RCC 7860 (cell line): Measurements from ENCODE around the gene PPM1H.
"Not testable (repeated sequence)": the region's sequence is repeated elsewhere in the genome, so short reads cannot be mapped to it uniquely, and the experiment has no call there.

ENCODE experiments used
- DNase-seq: peaks from one replicate; pipeline ENCODE4 v3.0.0-alpha.2; 2015; ENCODE audit warnings: low spot score
- FAIRE-seq: peaks from 2 replicates; lab custom pipeline; 2012; peaks lifted over from hg19 to GRCh38; lab: Jason Lieb, UNC

Gene PPM1H

DNA sequence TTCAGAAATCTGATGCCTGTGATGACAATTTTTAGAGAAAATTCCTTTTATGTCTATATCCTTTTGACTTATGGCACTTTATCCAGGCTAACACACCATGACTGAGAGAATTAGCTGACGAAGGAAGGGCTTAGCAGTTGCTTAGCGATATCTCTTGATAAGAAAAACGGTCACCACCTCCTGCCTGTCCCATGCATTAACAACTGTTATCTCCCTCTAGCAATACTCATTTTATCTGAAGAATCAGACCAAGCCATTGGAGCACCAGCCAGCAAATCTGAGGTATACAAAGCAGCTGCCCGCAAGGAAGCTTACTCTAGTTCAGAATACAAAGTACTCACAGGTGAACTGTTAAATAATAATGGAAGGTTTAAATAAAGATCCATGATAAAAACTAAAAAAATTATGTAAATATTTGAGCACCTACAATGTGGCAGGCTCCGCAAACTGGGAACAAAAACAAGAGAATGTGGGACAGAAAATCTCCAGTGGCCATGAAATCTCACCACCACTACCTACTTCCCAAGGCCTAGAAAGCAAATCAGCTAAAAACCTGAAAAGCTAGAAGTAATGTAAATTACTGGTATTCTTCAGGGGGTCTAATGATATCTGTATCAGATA is 24.3 kb downstream of the PPM1H start:
- FAIRE-seq (no peak), DNase-seq (no peak)

- DNase-seq: no peak
- FAIRE-seq: no peak
Measured at GRCh38 chr12:62909340-62909739, 25.6 kb downstream of the PPM1H start.

GRCh38 chr12:62908674-62909073 is 26.3 kb downstream of the PPM1H start:
- DNase-seq (no peak), FAIRE-seq (no peak)

GRCh38 chr12:62907561-62907960 is 27.4 kb downstream of the PPM1H start:
- DNase-seq (no peak), FAIRE-seq (no peak)

DNA sequence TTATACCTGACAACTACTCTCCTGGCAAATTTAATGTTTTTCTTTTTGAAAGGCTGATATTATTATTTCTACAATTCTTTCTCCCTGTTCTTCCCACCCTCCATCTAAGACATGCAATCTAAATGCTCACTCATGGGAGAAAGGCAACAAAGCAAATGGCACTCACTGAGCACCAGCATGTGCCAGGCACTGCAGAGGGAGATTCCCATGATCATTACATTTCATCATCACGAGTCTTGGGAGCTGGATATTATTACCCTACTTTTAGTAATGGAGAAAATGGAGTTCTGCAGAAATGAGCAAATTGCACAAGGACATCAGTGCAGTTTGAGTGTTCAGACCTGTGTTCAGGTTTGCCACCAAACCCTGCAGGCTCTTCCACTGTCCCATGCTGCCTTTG is 27.9 kb downstream of the PPM1H start:
- FAIRE-seq: no peak

DNA sequence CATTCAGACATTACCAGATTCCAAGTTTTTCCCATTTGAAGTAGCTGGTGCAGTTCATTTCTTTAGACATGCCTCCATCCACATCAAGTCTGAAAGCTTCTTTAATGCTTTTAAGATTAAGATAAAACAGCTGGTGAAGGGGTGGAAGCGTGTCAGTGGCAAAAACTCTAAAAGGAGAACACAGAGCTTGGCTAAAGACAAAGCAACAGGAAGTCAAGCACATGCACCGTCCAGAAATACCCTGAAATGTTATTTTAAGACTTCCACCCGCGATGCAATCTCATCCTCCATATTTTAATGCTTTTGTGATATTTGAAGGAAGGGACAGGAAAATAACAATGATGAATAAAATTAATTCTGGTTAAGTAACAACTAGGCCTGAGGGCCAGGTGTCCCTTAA is 31.8 kb downstream of the PPM1H start:
- DNase-seq (no peak), FAIRE-seq (no peak)

More for the DNA sequence above, 27.9 kb downstream of the PPM1H start:
- no peak for DNase-seq

GRCh38 chr12:62900686-62901272 is 34.2 kb downstream of the PPM1H start:
- DNase-seq (no peak), FAIRE-seq (no peak)

- DNase-seq (no peak), FAIRE-seq (no peak)
Measured at GRCh38 chr12:62899568-62900390, 35.2 kb downstream of the PPM1H start.

- no peak for DNase-seq
- FAIRE-seq: no peak
Measured at GRCh38 chr12:62898526-62898925, 36.4 kb downstream of the PPM1H start.

DNA sequence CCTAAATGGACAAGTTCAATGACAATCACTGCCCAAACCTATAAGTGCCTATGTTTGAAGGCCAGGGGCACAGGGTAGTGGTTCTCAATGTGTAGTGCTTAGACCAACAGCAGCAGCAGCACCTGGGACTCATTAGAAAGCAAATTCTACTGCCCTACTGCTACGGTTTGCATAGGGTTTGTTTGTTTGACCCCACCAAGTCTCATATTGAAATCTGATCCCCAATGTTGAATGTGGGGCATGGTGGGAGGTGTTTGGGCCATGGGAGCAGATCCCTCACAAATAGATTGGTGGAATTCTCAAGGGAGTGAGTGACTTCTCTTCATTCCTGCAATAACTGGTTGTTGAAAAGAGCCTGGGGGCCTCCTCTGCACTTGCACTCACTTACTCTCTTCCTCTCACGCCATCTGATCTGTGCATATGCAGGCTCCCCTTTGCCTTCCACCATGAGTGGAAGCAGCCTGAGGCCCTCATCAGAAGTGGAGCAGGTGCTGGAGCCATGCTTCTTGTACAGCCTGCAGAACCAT is 39.5 kb downstream of the PPM1H start:
- no peak for DNase-seq

DNA sequence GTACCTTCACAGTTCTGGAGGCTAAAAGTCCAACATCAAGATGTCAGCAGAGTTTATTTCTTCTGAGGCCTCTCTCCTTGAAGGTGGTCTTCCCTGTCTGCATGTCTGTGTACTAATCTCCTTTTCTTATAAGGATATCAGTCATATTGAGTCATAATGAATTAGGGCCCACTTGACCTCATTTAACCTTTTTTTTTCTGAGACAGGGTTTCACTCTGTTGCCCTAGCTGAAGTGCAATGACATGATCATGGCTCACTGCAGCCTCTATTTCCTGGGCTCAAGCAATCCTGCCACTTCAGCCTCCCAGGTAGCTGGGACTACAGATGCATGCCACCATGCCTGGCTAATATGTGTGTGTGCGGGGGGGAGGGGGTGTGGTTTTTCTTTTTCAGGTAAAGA is 41.7 kb downstream of the PPM1H start:
- peak; percentile 12 for FAIRE-seq
- peak; percentile 52 for DNase-seq

More for the DNA sequence above, 39.5 kb downstream of the PPM1H start:
- no peak for FAIRE-seq

- DNase-seq (no peak), FAIRE-seq (no peak)
Measured at GRCh38 chr12:62891805-62892549, 43.0 kb downstream of the PPM1H start.

- DNase-seq: no peak
- FAIRE-seq: no peak
Measured at GRCh38 chr12:62888454-62889110, 46.4 kb downstream of the PPM1H start.

GRCh38 chr12:62886796-62887195 is 48.2 kb downstream of the PPM1H start:
- FAIRE-seq (no peak), DNase-seq (no peak)

- no peak for DNase-seq
- FAIRE-seq: no peak
Measured at GRCh38 chr12:62885242-62885641, 49.7 kb downstream of the PPM1H start.

DNA sequence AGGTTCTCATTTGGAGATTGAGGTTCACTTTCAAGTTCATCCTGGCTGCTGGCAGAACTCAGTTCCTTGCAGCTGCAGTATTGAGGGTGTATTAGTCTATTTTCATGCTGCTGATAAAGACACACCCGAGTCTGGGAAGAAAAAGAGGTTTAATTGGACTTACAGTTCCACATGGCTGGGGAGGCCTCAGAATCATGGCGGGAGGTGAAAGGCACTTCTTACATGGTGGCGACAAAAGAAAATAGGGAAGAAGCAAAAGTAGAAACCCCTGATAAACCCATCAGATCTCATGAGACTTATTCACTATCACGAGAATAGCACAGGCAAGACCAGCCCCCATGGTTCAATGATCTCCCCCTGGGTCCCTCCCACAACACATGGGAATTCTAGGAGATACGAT is 50.1 kb downstream of the PPM1H start:
- not testable (repeated sequence) for DNase-seq, FAIRE-seq

DNA sequence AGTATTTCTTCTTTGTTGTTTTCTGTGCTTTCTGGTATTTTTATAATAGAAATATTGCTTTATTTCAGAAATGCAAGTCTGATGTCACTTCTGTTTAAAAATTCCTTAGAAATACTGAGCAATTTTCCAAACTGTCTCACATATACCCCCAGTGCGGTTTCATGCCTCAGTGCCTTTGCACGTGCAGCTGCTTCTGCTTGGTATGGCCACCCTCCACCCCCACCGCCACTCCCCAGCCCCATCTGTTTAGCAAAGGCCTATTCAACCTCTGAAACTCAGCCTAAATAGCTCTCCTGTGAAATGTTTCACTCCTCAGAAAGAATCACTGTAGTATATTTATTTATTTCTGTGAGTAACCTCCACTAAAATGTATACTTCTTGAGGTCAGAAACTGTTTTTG is 52.3 kb downstream of the PPM1H start:
- DNase-seq: no peak
- no peak for FAIRE-seq

- no peak for FAIRE-seq
- DNase-seq: no peak
Measured at GRCh38 chr12:62882140-62882539, 52.8 kb downstream of the PPM1H start.

GRCh38 chr12:62879691-62880090 is 55.3 kb downstream of the PPM1H start:
- DNase-seq: no peak
- no peak for FAIRE-seq

GRCh38 chr12:62879228-62879627 is 55.7 kb downstream of the PPM1H start:
- FAIRE-seq, DNase-seq: not testable (repeated sequence)
